ENCODE results near the gene EGFL6.
"Not testable (repeated sequence)": the region's sequence is repeated elsewhere in the genome, so short reads cannot be mapped to it uniquely, and the experiment has no call there.

GRCh38 chrX:13669755-13670154 lies 100.4 kb downstream of the EGFL6 start:
- TF ChIP-seq, protein P1, sequence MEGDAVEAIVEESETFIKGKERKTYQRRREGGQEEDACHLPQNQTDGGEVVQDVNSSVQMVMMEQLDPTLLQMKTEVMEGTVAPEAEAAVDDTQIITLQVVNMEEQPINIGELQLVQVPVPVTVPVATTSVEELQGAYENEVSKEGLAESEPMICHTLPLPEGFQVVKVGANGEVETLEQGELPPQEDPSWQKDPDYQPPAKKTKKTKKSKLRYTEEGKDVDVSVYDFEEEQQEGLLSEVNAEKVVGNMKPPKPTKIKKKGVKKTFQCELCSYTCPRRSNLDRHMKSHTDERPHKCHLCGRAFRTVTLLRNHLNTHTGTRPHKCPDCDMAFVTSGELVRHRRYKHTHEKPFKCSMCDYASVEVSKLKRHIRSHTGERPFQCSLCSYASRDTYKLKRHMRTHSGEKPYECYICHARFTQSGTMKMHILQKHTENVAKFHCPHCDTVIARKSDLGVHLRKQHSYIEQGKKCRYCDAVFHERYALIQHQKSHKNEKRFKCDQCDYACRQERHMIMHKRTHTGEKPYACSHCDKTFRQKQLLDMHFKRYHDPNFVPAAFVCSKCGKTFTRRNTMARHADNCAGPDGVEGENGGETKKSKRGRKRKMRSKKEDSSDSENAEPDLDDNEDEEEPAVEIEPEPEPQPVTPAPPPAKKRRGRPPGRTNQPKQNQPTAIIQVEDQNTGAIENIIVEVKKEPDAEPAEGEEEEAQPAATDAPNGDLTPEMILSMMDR (IDR thresholded peaks at IDR 0.05), result not testable (repeated sequence)
- not testable (repeated sequence) for TF ChIP-seq EP300, POLR2A (IDR thresholded peaks at IDR 0.05)

Measured in gastroesophageal sphincter (tissue), 3 donors.